Activated CD4-positive, alpha-beta T cell treated with anti-CD3 and anti-CD28 coated beads, Interleukin-2, Interleukin-4, amounts not matched to agents 100 ng/mL and 50 ng/mL, durations not matched to agents 16 hours and 8 hours (primary cell): Measurements from ENCODE around the gene CLEC4A.
A peak's percentile ranks its signal among the peaks of the same experiment; 100 is the strongest.
"Not testable (repeated sequence)": the region's sequence is repeated elsewhere in the genome, so short reads cannot be mapped to it uniquely, and the experiment has no call there.

Experiments used
- DNase-seq: peaks from one replicate; pipeline ENCODE4 v3.0.0-alpha.2; 2020; ENCODE audit warnings: low spot score

Gene CLEC4A

DNA sequence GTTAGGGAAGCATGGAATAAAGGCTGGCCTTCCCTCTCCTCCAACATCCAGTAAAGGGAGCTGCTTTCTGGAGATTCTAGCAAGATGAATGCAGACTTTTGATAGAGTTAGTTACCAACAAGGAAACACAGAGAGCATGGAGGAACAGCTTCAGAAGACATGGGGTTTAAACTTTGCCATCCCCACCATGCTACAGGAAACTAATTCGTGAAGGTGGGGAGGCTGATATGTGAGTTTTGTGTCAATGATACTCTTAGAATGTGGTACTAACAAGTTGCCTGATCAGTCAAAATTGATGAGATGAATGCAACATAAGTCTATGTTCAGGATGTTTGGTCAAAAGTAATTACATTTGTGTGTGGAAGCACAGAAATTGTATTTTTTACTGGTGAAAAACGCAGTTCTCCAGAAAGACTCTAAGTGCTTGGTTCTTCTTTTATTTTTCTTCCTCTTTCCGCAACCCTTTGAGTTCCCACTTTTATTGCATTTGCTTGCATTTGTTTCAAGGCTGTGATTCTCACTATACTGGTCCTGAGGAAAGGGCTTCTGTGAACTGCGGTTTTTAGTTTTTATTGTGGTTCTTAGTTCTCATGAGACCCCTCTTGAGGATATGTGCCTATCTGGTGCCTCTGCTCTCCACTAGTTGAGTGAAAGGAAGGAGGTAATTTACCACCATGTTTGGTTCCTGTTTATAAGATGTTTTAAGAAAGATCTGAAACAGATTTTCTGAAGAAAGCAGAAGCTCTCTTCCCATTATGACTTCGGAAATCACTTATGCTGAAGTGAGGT lies at the start of gene CLEC4A:
TSS of gene CLEC4A (plus strand) at position 494 of the 789 bp plus-strand sequence. CDS start at position 756, 262 bp downstream.
- no peak for DNase-seq

DNA sequence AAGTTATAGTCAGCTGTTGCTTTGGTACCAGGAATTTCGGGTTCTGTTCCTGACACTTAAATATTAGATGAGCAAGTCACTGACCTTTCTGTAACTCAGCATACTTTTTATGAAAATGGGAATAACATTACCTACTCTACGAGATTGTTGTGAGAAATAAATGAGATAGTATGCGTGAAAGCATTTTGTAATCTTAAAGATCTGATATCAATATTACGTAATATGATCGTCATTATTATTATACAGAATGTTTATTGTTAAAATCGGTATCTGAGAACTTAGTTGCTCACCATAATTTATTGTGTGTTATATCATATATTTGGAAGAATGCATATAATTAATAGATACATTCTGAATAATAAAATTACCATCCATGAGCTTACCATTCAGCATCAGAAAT lies 47.5 kb upstream of the CLEC4A start:
- DNase-seq: no peak

DNA sequence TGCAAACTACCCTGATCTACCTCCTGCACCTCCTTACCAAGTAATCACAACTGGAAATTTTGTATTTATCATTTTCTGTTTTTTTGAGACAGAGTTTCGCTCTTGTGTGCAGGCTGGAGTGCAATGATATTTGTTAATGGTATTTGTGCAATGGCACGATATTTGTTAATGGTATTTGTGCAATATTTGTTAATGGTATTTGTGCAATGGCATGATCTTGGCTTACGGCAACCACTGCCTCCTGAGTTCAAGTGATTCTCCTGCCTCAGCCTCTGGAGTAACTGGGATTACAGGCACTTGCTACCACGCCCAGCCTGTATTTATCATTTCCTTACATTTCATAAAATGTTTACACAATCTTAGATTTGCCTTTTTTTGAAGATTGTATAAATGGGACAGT lies 47.1 kb upstream of the CLEC4A start:
- DNase-seq: no peak

DNA sequence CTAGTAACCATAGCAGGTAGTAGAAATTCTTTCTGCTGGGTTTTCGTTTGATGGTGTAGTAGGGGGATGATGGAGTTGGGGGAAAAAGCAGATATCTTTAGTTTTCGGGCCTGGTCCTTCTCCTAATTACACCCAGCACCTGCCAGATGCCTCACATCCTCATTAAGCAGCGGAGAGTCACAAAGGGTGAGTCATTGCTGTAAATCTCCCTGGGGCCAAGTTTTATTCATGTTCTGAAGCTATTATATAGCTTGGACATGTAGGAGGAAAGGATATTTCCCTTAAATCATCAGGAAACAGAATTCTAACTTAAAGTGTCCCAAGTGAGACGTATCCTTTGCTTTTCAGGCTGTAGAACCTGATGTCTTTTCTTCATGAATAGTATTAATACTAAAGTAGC lies 46.2 kb upstream of the CLEC4A start:
- DNase-seq: no peak

DNA sequence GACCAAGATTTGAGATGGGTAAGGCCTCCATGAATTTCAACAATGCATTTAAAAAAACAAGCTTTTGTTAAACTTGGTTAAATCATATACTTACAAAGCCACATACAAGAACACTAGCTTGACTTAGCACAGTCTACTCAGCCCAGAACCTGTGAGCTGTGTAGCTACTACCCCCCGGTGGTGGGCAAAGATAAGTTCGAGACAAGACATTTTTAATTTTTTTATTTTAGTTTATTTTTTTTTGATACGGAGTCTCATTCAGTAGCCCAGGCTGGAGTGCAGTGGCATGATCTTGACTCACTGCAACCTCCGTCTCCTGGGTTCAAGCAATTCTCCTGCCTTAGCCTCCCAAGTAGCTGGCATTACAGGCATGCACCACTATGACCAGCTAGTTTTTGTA lies 45.0 kb upstream of the CLEC4A start:
- peak; percentile 58 for DNase-seq

DNA sequence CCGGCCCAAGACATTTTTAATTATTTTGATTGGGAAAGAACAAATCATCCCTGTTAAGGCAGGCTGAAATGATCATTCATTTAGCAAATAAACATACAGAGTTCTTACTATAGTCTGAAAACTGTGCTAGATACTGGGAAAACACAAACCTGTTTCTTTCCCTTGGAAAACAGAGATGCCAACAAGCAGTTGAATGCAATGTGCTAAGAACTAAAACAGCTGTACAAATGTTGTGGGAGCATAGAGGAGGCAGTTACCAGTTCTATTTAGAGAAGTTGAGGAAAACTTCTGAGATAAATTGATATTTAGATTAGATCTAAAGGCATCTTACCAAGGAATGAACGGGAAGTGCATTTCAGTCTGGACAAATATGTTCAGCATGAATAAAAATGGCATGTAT lies 44.5 kb upstream of the CLEC4A start:
- DNase-seq: no peak

DNA sequence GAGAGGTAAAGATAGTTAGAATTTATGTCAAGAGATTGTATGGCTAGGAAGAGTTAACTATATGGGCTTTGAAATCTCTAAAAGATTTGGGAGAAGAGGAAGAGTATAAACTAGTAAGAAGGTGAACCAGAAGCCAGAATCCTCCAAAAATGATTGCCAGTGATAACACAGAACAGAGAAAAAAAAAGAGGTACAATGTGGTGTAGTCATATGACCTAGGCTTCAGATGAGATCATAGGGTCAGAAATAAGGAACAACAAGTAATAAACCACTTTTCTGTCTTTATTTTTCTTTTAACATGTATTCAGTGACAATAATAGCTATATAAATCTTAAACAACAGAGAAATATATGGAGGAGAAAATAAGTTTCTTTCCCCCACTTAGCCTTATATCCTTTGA lies 43.3 kb upstream of the CLEC4A start:
- no peak for DNase-seq

DNA sequence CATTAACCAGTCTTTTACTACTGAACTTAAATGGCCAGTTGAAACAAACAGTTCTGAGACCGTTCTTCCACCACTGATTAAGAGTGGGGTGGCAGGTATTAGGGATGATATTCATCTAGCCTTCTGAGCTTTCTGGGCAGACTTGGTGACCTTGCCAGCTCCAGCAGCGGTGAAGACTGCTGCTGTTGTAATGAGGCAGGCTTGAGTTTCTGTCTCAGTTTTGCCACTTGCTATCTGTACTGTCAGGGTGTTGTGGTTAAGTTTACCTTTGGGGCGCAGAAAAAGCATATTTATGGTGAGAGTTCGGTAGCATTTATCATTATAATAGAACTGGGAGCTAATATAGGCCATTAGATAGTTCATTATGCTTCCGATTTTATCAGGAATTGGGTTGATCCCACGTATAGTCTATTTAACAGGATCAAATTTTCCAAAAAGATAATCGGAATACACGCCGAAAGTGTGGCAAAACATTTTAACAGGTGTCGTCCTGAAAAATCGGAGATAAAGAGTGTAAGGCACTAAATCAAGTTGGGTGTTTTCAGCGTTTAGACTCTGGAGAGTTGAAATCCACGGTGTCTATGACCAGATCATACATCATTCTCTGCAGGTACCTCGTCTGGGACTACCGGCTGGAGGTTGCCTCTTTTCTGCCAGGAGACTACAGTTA lies 42.0 kb upstream of the CLEC4A start:
- DNase-seq: peak; percentile 19

DNA sequence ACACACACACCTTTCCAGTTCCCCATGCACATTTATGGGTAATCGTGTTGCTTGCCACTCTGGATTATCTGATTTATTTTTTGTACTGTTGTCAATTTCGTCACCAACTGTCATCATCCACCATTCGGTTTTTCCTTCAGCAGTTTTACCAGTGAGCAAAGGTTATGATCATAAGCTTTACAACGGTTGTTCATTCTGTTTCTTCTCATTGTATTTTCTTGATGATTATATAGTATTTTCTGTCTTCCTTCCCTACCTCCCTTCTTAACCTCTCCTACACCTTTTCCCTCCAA lies 40.7 kb upstream of the CLEC4A start:
- no peak for DNase-seq

DNA sequence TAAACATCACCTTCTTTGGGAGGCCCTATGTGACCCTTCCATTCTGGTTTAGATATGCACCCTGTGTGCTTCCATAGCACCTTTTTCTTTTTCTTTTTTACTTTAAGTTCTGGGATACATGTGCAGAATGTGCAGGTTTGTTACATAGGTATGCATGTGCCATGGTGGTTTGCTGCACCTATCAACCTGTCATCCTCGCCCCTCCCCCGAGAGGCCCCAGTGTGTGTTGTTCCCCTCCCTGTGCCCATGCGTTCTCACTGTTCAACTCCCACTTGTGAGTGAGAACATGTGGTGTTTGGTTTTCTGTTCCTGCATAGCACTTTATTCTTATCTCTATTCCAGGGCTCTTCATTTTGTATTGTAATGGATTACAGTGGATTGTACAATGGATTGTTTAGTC lies 39.1 kb upstream of the CLEC4A start:
- not testable (repeated sequence) for DNase-seq

DNA sequence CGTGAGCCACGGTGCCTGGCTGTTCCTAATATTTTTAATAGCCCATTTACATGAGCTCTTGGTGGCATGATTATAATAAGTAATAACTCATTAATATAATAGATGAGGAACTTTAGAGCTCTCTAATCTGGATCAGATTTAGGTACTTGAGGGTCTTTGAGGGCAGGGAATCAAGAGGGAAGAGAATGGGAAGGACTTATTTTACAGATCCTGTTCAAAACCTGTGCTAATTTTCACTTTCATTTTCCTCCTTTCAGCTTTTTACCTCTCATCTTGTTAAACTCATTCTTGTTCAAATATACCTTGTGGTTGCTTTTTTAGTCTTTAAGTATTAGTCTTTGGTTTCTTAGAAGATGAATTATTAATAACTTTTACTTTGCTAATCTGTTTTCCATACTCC lies 35.8 kb upstream of the CLEC4A start:
- DNase-seq: no peak

DNA sequence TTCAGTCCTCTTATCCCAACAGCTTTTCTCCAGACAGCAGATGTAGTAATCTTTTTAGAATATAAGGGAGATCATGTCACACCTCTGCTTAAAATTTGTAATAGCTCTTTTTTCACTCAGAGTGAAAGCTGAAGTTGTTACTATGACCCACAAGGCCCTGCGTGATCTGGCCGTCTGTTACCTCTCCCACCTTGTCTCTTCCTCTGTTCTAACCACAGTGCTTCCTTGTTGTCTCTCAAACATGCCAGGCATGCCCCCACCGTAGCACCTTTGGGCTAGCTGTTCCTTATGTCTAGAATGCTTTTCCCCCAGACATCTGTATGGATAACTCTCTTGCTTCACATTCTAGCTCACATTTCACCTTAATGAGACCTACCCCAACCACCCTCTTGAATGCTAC lies 34.8 kb upstream of the CLEC4A start:
- DNase-seq: peak; percentile 58

DNA sequence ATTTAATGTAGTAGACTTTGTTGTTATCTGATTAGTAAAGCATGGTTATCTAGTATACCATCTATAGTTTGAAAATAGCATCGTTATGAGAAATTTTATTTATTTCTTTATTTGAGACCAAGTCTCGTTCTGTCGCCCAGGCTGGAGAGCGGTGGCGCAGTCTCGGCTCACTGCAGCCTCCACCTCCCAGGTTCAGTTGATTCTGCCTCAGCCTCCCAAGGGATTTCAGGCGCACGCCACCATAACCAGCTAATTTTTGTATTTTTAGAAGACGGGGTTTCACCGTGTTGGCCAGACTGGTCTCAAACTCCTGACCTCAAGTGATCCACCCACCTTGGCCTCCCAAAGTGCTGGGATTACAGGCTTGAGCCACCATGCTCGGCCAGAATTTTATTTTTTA lies 34.1 kb upstream of the CLEC4A start:
- not testable (repeated sequence) for DNase-seq

DNA sequence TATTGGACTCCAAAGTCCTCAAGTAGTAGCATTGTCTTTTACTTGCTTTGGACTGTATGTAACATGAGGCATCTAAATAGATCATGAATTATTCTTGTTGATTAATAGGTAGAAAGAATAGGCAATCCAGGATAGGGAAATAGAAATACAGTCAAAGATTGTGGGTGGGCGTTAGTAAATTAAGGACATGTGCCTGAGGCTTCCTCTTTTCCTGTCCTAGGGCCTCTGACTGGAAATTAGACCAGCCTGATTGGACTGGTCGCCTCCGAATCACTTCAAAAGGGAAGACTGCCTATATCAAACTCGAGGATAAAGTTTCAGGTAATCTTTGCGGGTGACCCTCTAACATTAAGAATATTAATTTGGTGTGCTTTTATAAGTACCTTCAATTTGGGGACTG lies 33.7 kb upstream of the CLEC4A start:
- no peak for DNase-seq

DNA sequence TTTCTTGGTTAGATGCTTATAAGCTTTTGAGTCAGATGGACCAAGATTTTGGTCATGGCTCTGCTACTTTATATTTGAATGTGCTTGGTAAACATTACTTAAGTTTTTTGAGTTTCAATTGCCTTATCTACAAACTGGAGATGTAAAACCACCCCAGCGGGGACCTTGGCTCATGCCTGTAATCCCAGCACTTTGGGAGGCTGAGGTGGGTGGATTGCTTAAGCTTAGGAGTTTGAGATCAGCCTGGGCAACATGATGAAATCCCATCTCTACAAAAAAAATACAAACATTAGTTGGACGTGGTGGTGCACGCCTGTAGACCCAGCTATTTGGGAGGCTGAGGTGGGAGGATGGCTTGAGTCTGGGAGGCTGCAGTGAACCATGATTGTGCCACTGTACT lies 30.1 kb upstream of the CLEC4A start:
- DNase-seq: no peak

DNA sequence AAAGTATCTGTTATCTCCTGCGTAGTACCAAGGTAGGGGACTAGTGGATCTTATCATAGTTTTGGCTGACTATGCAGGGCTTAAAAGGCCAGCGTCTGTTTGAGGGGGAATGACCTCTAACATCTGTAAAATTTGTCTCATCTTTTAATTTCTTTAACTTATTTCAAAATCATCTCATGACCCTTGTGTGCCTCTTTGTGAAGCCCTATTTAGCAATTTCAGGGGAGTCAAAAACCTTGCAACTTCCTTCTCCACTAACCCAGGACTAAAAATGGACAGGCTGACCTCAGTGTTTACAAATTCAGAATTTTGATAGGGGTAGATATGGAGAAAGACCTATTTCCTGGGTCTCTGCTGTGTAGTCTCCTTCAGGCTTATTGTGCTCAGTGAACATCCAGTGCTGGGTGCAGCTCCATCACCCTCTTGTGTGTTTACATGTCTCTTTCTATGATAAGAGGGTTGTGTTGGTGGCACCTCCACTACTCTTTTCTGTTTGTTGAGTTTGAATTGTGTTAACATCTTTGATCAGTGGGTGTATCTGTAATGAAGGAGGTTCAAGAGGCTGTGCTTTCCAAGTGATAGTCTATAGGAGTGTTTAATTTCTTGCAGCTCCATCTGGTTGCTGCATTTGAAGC lies 27.0 kb upstream of the CLEC4A start:
- DNase-seq: no peak

DNA sequence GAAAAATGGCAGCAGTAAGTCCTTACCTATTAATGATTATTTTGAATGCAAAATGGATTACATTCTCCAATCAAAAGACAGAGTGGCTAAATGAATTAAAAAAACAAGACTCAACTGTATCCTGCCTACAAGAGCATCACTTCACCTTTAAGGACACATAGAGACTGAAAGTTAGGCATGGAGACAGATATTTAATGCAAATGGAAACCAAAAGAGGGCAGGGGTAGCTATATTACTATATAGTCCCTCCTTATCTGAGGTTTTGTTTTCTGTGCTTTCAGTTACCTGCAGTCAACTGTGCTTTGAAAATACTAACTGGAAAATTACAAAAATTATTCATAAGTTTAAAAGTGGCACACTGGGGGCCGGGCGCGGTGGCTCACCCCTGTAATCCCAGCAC lies 24.2 kb upstream of the CLEC4A start:
- DNase-seq: no peak

DNA sequence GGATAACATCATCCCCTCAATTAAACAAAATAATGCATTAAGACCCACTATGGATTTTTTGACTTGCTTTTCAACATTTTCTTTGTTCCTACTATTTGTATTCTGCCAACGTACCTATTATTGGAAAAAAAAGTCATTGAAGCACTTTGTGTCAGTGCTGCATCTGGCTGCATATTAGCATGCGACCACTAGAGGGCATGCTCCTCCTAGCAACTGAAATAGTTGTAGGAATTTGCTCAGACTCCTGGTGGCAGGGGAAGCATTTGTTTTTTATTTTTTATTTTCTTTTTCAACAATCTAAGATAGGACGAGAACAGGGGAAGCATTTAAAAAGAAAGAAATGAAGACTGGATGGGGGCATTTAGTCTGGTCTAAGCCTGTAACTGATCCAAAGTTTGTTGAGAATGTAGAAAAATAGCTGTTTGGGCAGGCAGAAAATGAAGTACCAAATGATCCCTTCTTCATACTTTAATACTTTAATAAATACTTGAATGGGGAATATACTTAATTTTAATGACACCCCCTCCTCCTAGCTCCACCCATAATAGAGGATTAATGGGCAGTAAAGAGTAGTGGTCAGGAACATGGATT lies 14.5 kb upstream of the CLEC4A start:
- DNase-seq: peak; percentile 78

DNA sequence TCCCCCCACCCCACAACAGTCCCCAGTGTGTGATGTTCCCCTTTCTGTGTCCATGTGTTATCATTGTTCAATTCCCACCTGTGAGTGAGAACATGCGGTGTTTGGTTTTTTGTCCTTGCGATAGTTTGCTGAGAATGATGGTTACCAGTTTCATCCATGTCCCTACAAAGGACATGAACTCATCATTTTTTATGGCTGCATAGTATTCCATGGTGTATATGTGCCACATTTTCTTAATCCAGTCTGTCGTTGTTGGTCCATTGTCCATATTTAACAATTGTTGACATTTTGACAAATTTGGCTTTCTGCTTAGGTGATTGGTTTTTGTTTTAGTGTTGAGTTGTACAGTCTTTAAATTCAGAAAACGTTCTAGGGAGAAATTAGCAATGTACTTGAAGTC lies 10.3 kb upstream of the CLEC4A start:
- DNase-seq: not testable (repeated sequence)

DNA sequence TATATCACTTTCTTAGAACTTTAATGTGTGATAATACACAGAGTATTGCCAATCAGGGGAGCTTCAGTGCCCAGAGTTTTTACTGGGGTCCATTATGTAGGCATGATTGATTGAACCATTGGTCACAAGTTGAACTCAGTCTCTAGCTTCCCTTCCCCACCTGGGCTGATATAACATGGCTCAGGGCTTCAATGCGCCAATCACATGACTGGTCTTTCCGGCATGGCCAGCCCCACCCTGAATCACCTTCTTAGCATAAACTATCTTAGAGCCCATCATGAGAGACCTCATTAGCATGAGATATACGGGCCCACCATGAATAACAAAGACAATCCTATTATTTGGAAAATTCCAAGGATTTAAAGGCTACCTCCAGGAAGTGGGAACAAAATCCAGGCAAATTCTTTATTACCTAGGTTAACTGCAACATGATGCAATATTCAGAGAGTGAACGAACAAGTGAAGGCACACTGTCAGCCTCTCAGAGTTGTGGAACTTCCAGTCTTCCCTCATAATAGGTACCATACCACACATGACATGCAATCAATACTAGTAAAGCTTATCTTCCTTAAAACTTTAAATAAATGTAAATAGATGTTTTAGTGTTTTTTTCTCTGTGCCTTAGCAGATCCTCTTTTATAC lies 3.2 kb upstream of the CLEC4A start:
- no peak for DNase-seq

DNA sequence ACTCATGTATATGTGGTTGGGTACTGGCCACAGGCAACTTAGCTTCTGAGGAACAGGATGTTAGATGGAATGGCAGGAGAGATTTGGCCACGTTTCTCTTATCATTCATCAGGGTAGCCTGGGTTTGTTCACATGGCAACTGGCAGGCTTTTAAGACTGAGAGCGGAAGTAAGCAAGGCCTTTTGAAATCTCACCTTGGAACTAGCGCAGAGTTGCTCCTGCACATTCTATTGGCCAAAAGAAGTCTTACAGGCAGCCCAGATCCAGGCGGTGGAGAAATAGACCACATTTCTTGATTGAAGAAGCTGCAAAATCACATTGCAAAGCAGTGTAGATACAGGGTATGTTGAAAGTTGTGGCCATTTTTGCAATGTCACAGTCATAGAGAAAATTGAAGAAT lies 3.7 kb downstream of the CLEC4A start:
- peak; percentile 6 for DNase-seq

DNA sequence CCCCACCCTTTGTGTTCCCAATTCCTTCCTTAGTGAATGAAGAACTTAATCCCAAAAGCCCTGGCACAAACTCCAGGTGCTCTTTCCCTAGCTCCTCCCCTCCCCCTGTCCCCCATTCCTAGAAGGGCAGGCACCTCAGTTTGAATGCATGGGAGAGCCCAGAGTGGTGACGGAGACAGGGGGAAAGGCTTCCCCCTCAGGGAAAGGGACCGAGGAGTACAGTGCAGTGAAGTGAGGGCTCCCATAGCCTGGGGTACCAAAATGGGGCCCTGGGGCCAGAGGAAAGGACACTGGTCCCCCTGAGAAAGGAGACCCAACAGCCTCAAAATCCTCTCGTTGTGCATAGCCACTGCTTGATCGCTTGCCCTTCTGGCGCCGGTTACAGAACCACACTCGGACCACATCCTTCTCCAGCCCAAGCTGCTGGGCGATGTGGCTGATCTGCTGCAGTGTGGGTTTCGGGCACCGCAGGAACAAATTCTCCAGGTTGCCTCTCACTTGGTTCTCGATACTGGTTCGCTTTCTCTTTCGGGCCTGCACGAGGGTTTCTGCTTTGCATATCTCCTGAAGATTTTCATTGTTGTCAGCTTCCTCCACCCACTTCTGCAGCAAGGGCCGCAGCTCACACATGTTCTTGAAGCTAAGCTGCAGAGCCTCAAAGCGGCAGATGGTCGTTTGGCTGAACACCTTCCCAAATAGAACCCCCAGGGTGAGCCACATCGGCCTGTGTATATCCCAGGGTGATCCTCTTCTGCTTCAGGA lies 10.4 kb downstream of the CLEC4A start:
- DNase-seq: not testable (repeated sequence)
